B cell (primary cell): ENCODE data around the gene EXOC3L2. TPM values are rescaled to one million over a fixed set of nuclear protein-coding genes. Genes with fewer than 3 reads are reported as not detected.

ENCODE experiments used
- ATAC-seq: fragments of 200-7000 bp; cut with Tn5 transposase; one replicate; pipeline ENCODE4 v1.10.0; 2021; ENCODE audit warnings: low read depth, mild to moderate bottlenecking, moderate number of reproducible peaks, moderate library complexity
- CTCF ChIA-PET: fragments of 350-600 bp; sonication (Branson Sonifier 250); formaldehyde crosslinking; loops from one replicate; lab custom pipeline; 2021; ENCODE audit warnings: antibody characterized with exemption, inconsistent platforms; lab: Charles Lee
- POLR2A ChIA-PET: fragments of 350-600 bp; sonication (Branson Sonifier 250); formaldehyde crosslinking; loops from one replicate; lab custom pipeline; 2021; ENCODE audit warnings: antibody characterized with exemption; lab: Charles Lee
- DNase-seq: peaks from one replicate; pipeline ENCODE4 v3.0.0; 2013
- H2AFZ ChIP-seq: 2 replicates; pipeline ENCODE4 v1.6.1; 2012; ENCODE audit warnings: mild to moderate bottlenecking, low read depth, low read length; ENCODE audit not compliant: insufficient read depth, poor library complexity, severe bottlenecking
- H3K27ac ChIP-seq, 2 donors: 1 replicate in 1 of 2; 2 replicates in 1 of 2; pipeline ENCODE4 v1.5.1; 2012 to 2013; ENCODE audit warnings: low read length in 2 of 2, mild to moderate bottlenecking in 2 of 2, moderate library complexity in 1 of 2
- H3K27me3 ChIP-seq, 4 experiments: fragments of 200-600 bp in 1 of 4; sonication (generic) in 1 of 4; replicated peaks in 1 of 4; 1 replicate in 2 of 4; 2 replicates in 2 of 4; pipeline versions ENCODE4 v1.6.1 to v1.7.0; 2013 to 2016; ENCODE audit warnings: low read length in 3 of 4, mild to moderate bottlenecking in 2 of 4, mixed read lengths in 1 of 4, moderate library complexity in 1 of 4; ENCODE audit not compliant: insufficient read depth in 4 of 4, control insufficient read depth in 3 of 4; ENCODE audit errors: control extremely low read depth in 1 of 4
- H3K36me3 ChIP-seq, 2 experiments: replicated peaks in 1 of 2; 1 replicate in 1 of 2; 2 replicates in 1 of 2; pipeline versions ENCODE4 v1.6.1 to v1.7.1; 2013; ENCODE audit warnings: low read length in 1 of 2; ENCODE audit not compliant: insufficient read depth in 2 of 2, control insufficient read depth in 1 of 2; ENCODE audit errors: control extremely low read depth in 1 of 2, extremely low read depth in 1 of 2
- H3K4me1 ChIP-seq, 2 donors: fragments of 200-600 bp in 1 of 2; sonication (generic) in 1 of 2; 1 replicate in 1 of 2; 2 replicates in 1 of 2; pipeline versions ENCODE4 v1.5.1 to v1.6.1; 2013 to 2017; ENCODE audit warnings: low read length in 2 of 2; ENCODE audit not compliant: control insufficient read depth in 2 of 2, insufficient read depth in 2 of 2
- H3K4me2 ChIP-seq: replicated peaks from 2 replicates; pipeline ENCODE3; 2012; ENCODE audit warnings: mild to moderate bottlenecking, low read depth, low read length; ENCODE audit not compliant: poor library complexity, severe bottlenecking
- H3K4me3 ChIP-seq, 5 experiments: fragments of 200-600 bp in 1 of 5; sonication (generic) in 1 of 5; 1 replicate in 3 of 5; 2 replicates in 2 of 5; pipeline versions ENCODE4 v1.5.1 to v1.7.0; 2011 to 2016; ENCODE audit warnings: low read length in 4 of 5, mild to moderate bottlenecking in 4 of 5, low read depth in 2 of 5, control low read depth in 1 of 5, moderate library complexity in 1 of 5; ENCODE audit not compliant: insufficient read depth in 1 of 5; ENCODE audit errors: control extremely low read depth in 1 of 5, extremely low read depth in 1 of 5
- H3K79me2 ChIP-seq: fragments of 200-600 bp; sonication (generic); one replicate; pipeline ENCODE4 v1.6.0; 2016; ENCODE audit warnings: low read length; ENCODE audit not compliant: control insufficient read depth, insufficient read depth
- H3K9ac ChIP-seq: fragments of 200-600 bp; sonication (generic); 2 replicates; pipeline ENCODE4 v1.6.1; 2017; ENCODE audit warnings: mild to moderate bottlenecking, low read length, moderate library complexity
- H3K9me3 ChIP-seq, 3 donors: one replicate each; pipeline versions ENCODE4 v1.6.1 to v1.7.1; 2013; ENCODE audit warnings: low read length in 2 of 3; ENCODE audit not compliant: control insufficient read depth in 2 of 3, insufficient read depth in 1 of 3; ENCODE audit errors: control extremely low read depth in 1 of 3
- H4K20me1 ChIP-seq: 2 replicates; pipeline ENCODE4 v1.6.0; 2012; ENCODE audit warnings: mild to moderate bottlenecking, low read length; ENCODE audit not compliant: insufficient read depth, control insufficient read depth, poor library complexity, severe bottlenecking
- H3K27ac Mint-ChIP-seq: one replicate; pipeline ENCODE4 v1.8.0; 2021; ENCODE audit warnings: mixed read lengths
- H3K27me3 Mint-ChIP-seq: one replicate; pipeline ENCODE4 v1.8.0; 2021; ENCODE audit warnings: mixed read lengths
- H3K4me1 Mint-ChIP-seq: one replicate; pipeline ENCODE4 v1.8.0; 2021; ENCODE audit warnings: mixed read lengths
- H3K4me3 Mint-ChIP-seq: one replicate; pipeline ENCODE4 v1.8.0; 2021; ENCODE audit warnings: mixed read lengths
- H3K9me3 Mint-ChIP-seq: one replicate; pipeline ENCODE4 v1.8.0; 2022; ENCODE audit warnings: mixed read lengths; ENCODE audit not compliant: insufficient read depth
- CTCF ChIP-seq: fragments of 200-600 bp; IDR thresholded peaks from one replicate; pipeline ENCODE4 v1.8.0; 2022; ENCODE audit warnings: antibody characterized with exemption, mild to moderate bottlenecking
- EZH2 ChIP-seq: IDR thresholded peaks from 2 replicates; pipeline ENCODE4 v1.6.1; 2012; ENCODE audit warnings: borderline replicate concordance, low read depth, mild to moderate bottlenecking, moderate library complexity, low read length; ENCODE audit not compliant: insufficient read depth, poor library complexity, severe bottlenecking
- WGBS: methylation state at CpG from one replicate; pipeline ENCODE4 v1.1.5; 2013; ENCODE audit warnings: missing lambda C conversion rate; ENCODE audit not compliant: insufficient coverage; 5-methylcytosine and 5-hydroxymethylcytosine counted together
- intact Hi-C: fragments of 100-400 bp; cut with micrococcal nuclease; formaldehyde crosslinking; loops from one replicate; pipeline ENCODE4 v1.10.0; 2022
- polyA plus RNA-seq: library from polyadenylated mRNA; depleted of rRNA; stranded (reverse); fragments of >200 nt; gene quantifications from 2 replicates; pipeline ENCODE4 v1.2.3, GENCODE V29; 2012
- total RNA-seq, 2 donors: library from RNA; stranded (reverse); fragments of 120-200 nt in 1 of 2; gene quantifications; 1 replicate in 1 of 2; 2 replicates in 1 of 2; pipeline versions ENCODE4 v1.2.3 to v1.2.4, GENCODE V29; 2013 to 2022

The EXOC3L2 gene
- total and polyA plus RNA-seq, 2 donors (not counting 1 experiment from before 2014, with no cell fraction given) = not detected

- no peak overlapping the region for H3K4me2 ChIP-seq
- no peak for ATAC-seq
- Mint-ChIP-seq H3K27ac (no peak overlapping the region), H3K4me3 (no peak overlapping the region), H3K4me1 (peaks cover 6% of the 10 kb centered on the region), H3K27me3 (no peaks in the 10 kb centered on the region), H3K9me3 (no peaks in the 10 kb centered on the region)
- no peaks in the 10 kb centered on the region for H3K36me3 ChIP-seq
- H3K27me3 ChIP-seq = no peaks in the 10 kb centered on the region
- no peak overlapping the region for H3K9ac ChIP-seq
- ChIA-PET CTCF (no interaction called here), POLR2A (interaction anchor here (0.5 kb wide), 1 partner anchor 441 kb away, joined by 3 read pairs; no protein-coding TSS in a partner anchor)
- H3K4me3 ChIP-seq = no peak overlapping the region
- H2AFZ ChIP-seq = no peak overlapping the region
- peaks cover 0 to 2% (median 0%) of the 10 kb centered on the region in 3 donors for H3K9me3 ChIP-seq
- TF ChIP-seq CTCF = no peak
- no peak for TF ChIP-seq EZH2
- H3K79me2 ChIP-seq = no peaks in the 10 kb centered on the region
- no peak overlapping the region for H3K27ac ChIP-seq
- peaks cover 4 to 5% of the 10 kb centered on the region in 2 donors for H3K4me1 ChIP-seq
- WGBS = 100% methylated on average over 3 of the region's 4 CpGs
- intact Hi-C loops = no loop called here
- DNase-seq = no peak
- no peaks in the 10 kb centered on the region for H4K20me1 ChIP-seq
Measured at GRCh38 chr19:45191375-45191774, 53.8 kb downstream of the EXOC3L2 start.

- DNase-seq (no peak), ATAC-seq (no peak)
- H3K9me3 ChIP-seq = peaks cover 0 to 2% (median 0%) of the 10 kb centered on the region in 3 donors
- no peak for TF ChIP-seq CTCF
- no peak for TF ChIP-seq EZH2
- H3K36me3 ChIP-seq = no peaks in the 10 kb centered on the region
- POLR2A ChIA-PET = no interaction called here
- no peak overlapping the region for H3K27ac Mint-ChIP-seq
- H3K4me2 ChIP-seq = no peak overlapping the region
- H3K4me1 ChIP-seq = peaks cover 6 to 10% of the 10 kb centered on the region in 2 donors
- H2AFZ ChIP-seq = no peak overlapping the region
- no peak overlapping the region for H3K4me3 Mint-ChIP-seq
- H3K27ac ChIP-seq = no peak overlapping the region
- no CpG with 5 or more reads among the region's 1 CpG for WGBS
- no peaks in the 10 kb centered on the region for H3K9me3 Mint-ChIP-seq
- H3K9ac ChIP-seq = no peak overlapping the region
- peaks cover 7% of the 10 kb centered on the region for H3K4me1 Mint-ChIP-seq
- CTCF ChIA-PET = interaction anchor here (0.7 kb wide), 1 partner anchor 299 kb away, joined by 3 read pairs; the partner anchor contains the start of gene TOMM40
- H3K27me3 Mint-ChIP-seq = no peaks in the 10 kb centered on the region
- intact Hi-C loops = no loop called here
- no peak overlapping the region for H3K4me3 ChIP-seq
- no peaks in the 10 kb centered on the region for H3K27me3 ChIP-seq
- peaks cover 2% of the 10 kb centered on the region for H4K20me1 ChIP-seq
- H3K79me2 ChIP-seq = no peaks in the 10 kb centered on the region
Measured at GRCh38 chr19:45189971-45190370, 55.2 kb downstream of the EXOC3L2 start.
